GM23338 (cell line): ENCODE results near the gene FBXW7. TPM values are rescaled to one million over a fixed set of nuclear protein-coding genes. Genes with fewer than 3 reads are reported as not detected.

Experiments used
- ATAC-seq: fragments of 200-7000 bp; cut with Tn5 transposase; 3 replicates; pipeline ENCODE4 v1.9.1; 2020
- DNase-seq: peaks from one replicate; pipeline ENCODE4 v3.0.0-alpha.2; 2015; ENCODE audit warnings: low spot score
- H2AFZ ChIP-seq: fragments of 200-600 bp; sonication (generic); 2 replicates; pipeline ENCODE4 v1.8.0; 2016; ENCODE audit warnings: antibody characterized with exemption, mild to moderate bottlenecking, moderate library complexity
- H3F3A ChIP-seq: fragments of 200-600 bp; sonication (generic); replicated peaks from 2 replicates; pipeline ENCODE4 v1.8.0; 2017; ENCODE audit warnings: antibody characterized with exemption, mixed run types, low read depth
- H3K27ac ChIP-seq: fragments of 200-600 bp; sonication (generic); 2 replicates; pipeline ENCODE4 v1.6.1; 2016; ENCODE audit warnings: low read depth
- H3K27me3 ChIP-seq: fragments of 200-600 bp; sonication (generic); 2 replicates; pipeline ENCODE4 v1.8.0; 2016; ENCODE audit warnings: mild to moderate bottlenecking, mixed run types, moderate library complexity; ENCODE audit not compliant: insufficient read depth
- H3K36me3 ChIP-seq: fragments of 200-600 bp; sonication (generic); 2 replicates; pipeline ENCODE4 v1.8.0; 2016; ENCODE audit warnings: mild to moderate bottlenecking; ENCODE audit not compliant: insufficient read depth
- H3K4me1 ChIP-seq: fragments of 200-600 bp; sonication (generic); 2 replicates; pipeline ENCODE4 v1.8.0; 2016; ENCODE audit warnings: mild to moderate bottlenecking, moderate library complexity; ENCODE audit not compliant: insufficient read depth
- H3K4me2 ChIP-seq: fragments of 200-600 bp; sonication (generic); 2 replicates; pipeline ENCODE4 v1.7.1; 2017; ENCODE audit warnings: mixed run types
- H3K4me3 ChIP-seq: fragments of 200-600 bp; sonication (generic); 2 replicates; pipeline ENCODE4 v1.6.1; 2016; ENCODE audit warnings: mixed run types
- H3K79me2 ChIP-seq: fragments of 200-600 bp; sonication (generic); replicated peaks from 2 replicates; pipeline ENCODE4 v1.8.0; 2017; ENCODE audit warnings: mild to moderate bottlenecking; ENCODE audit not compliant: insufficient read depth
- H3K9me2 ChIP-seq: fragments of 200-600 bp; sonication (generic); 2 replicates; pipeline ENCODE4 v1.8.0; 2017; ENCODE audit not compliant: insufficient read depth
- H4K20me1 ChIP-seq: fragments of 200-600 bp; sonication (generic); replicated peaks from 2 replicates; pipeline ENCODE4 v1.8.0; 2017; ENCODE audit warnings: mild to moderate bottlenecking; ENCODE audit not compliant: insufficient read depth
- H3K27ac Mint-ChIP-seq: 2 replicates; pipeline ENCODE4 v1.8.0; 2020; ENCODE audit warnings: inconsistent platforms, mild to moderate bottlenecking, moderate library complexity, mixed read lengths
- H3K27me3 Mint-ChIP-seq: 3 replicates; pipeline ENCODE4 v1.8.0; 2022; ENCODE audit warnings: low read depth, mild to moderate bottlenecking, moderate library complexity, mixed read lengths, inconsistent platforms; ENCODE audit not compliant: insufficient read depth, poor library complexity
- H3K36me3 Mint-ChIP-seq: 3 replicates; pipeline ENCODE4 v1.8.0; 2021; ENCODE audit warnings: low read depth, mild to moderate bottlenecking, inconsistent platforms, moderate library complexity, mixed read lengths
- H3K4me1 Mint-ChIP-seq: 3 replicates; pipeline ENCODE4 v1.8.0; 2020; ENCODE audit warnings: mild to moderate bottlenecking, inconsistent platforms, mixed read lengths
- H3K4me3 Mint-ChIP-seq: 3 replicates; pipeline ENCODE4 v1.8.0; 2021; ENCODE audit warnings: moderate library complexity, mild to moderate bottlenecking, inconsistent platforms, mixed read lengths
- H3K9me3 Mint-ChIP-seq: 3 replicates; pipeline ENCODE4 v1.8.0; 2020; ENCODE audit warnings: moderate library complexity, mild to moderate bottlenecking, inconsistent platforms, mixed read lengths
- CTCF ChIP-seq, 2 experiments: fragments of 200-600 bp in 1 of 2; sonication (generic) in 1 of 2; conservative IDR thresholded peaks; 2 replicates each; pipeline versions ENCODE4 v1.5.1 to v1.6.1; 2016 to 2017; ENCODE audit warnings: antibody characterized with exemption in 2 of 2, low read depth in 2 of 2, mild to moderate bottlenecking in 2 of 2, moderate library complexity in 1 of 2
- ETS1 ChIP-seq: IDR thresholded peaks from 2 replicates; pipeline ENCODE4 v1.6.1; 2016; ENCODE audit warnings: antibody characterized with exemption
- EZH2 ChIP-seq: fragments of 200-600 bp; sonication (generic); IDR thresholded peaks from one replicate; pipeline ENCODE4 v1.8.0; 2017; ENCODE audit warnings: antibody characterized with exemption, mild to moderate bottlenecking, low read depth; ENCODE audit not compliant: unreplicated experiment
- EZH2phosphoT487 ChIP-seq: fragments of 200-600 bp; sonication (generic); IDR thresholded peaks from one replicate; pipeline ENCODE4 v1.8.1; 2018; ENCODE audit warnings: antibody characterized with exemption; ENCODE audit not compliant: unreplicated experiment
- JUNB ChIP-seq: IDR thresholded peaks from one replicate; pipeline ENCODE4 v1.6.1; 2016; ENCODE audit warnings: antibody characterized with exemption; ENCODE audit not compliant: unreplicated experiment
- NANOG ChIP-seq: IDR thresholded peaks from 2 replicates; pipeline ENCODE4 v1.6.1; 2016; ENCODE audit warnings: antibody characterized with exemption, borderline replicate concordance
- POLR2AphosphoS5 ChIP-seq: IDR thresholded peaks from 2 replicates; pipeline ENCODE4 v1.6.1; 2016; ENCODE audit warnings: antibody characterized with exemption, low read depth
- REST ChIP-seq: IDR thresholded peaks from one replicate; pipeline ENCODE4 v1.6.1; 2018; ENCODE audit warnings: antibody characterized with exemption; ENCODE audit not compliant: unreplicated experiment
- STAT1 ChIP-seq: IDR thresholded peaks from one replicate; pipeline ENCODE4 v1.6.1; 2016; ENCODE audit warnings: antibody characterized with exemption; ENCODE audit not compliant: unreplicated experiment
- ZNF114 ChIP-seq: fragments of 250-450 bp; sonication (Bioruptor Pico); IDR thresholded peaks from 2 replicates; pipeline ENCODE4 v1.5.0; 2020; ENCODE audit warnings: mild to moderate bottlenecking, moderate library complexity
- ZNF331 ChIP-seq: fragments of 250-450 bp; sonication (Bioruptor Pico); IDR thresholded peaks from 2 replicates; pipeline ENCODE4 v1.5.0; 2020; ENCODE audit warnings: low read depth, mild to moderate bottlenecking, moderate library complexity
- ZNF462 ChIP-seq: fragments of 250-450 bp; sonication (Bioruptor Pico); IDR thresholded peaks from 2 replicates; pipeline ENCODE4 v1.5.0; 2020; ENCODE audit warnings: mild to moderate bottlenecking, moderate library complexity
- polyA plus RNA-seq: library from polyadenylated mRNA; unstranded; fragments of >200 nt; fragmentation: Nextera tagmentation; extraction: Ambion mirVana; gene quantifications from 2 replicates; pipeline ENCODE4 v1.2.1, GENCODE V29; 2016
- total RNA-seq: library from RNA; depleted of rRNA; stranded (reverse); fragments of >200 nt; shearing (Covaris generic); gene quantifications from 2 replicates; pipeline ENCODE4 v1.2.3, GENCODE V29; 2014

FBXW7 gene
- total and polyA plus RNA-seq, 2 experiments from 2014 or later = 25.8 to 34.7 TPM

DNA sequence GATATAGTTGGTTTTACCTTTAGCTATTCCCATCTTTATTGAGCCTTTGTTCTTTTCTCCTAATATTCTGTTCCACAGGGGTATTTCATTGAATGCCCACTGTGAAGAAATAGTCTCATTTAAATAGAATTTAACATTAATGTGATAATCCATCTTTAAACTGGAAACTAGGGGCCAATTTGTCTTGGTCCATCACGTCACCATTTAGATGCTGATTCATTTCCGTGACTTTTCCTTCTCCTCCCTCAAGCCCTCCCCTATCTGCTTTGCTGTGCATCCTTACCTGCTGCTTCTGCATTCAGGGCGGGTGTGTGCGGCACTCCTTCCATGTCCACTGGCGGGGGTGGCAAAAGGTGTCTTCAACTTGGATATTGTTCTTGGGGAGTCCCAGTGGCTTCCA lies 241.1 kb downstream of the FBXW7 start:
- Mint-ChIP-seq H3K27me3 (peaks cover 2% of the 10 kb centered on the region), H3K27ac (no peak overlapping the region), H3K4me3 (no peak overlapping the region), H3K36me3 (no peaks in the 10 kb centered on the region), H3K9me3 (no peaks in the 10 kb centered on the region), H3K4me1 (peaks cover 18% of the 10 kb centered on the region)
- no peaks in the 10 kb centered on the region for H3K9me2 ChIP-seq
- H3K36me3 ChIP-seq = no peaks in the 10 kb centered on the region
- H3K27ac ChIP-seq = no peak overlapping the region
- ATAC-seq = no peak
- H3K79me2 ChIP-seq = no peaks in the 10 kb centered on the region
- peak overlapping the region; percentile 18; the same call in 1 of the 2 replicates for H2AFZ ChIP-seq
- H4K20me1 ChIP-seq = no peaks in the 10 kb centered on the region
- peaks cover 14% of the 10 kb centered on the region for H3K4me1 ChIP-seq
- TF ChIP-seq ZNF462 (CRISPR knock-in tag) (no peak), ZNF114 (no peak), ETS1 (no peak), CTCF (conservative IDR thresholded peaks at IDR 0.05; ENCODE audit: low read depth in 2 of 2) (no peak), EZH2 (no peak), STAT1 (no peak), ZNF331 (no peak), REST (no peak), EZH2phosphoT487 (no peak), JUNB (no peak), POLR2AphosphoS5 (no peak), NANOG (no peak)
- H3K4me3 ChIP-seq = no peak overlapping the region
- no peaks in the 10 kb centered on the region for H3F3A ChIP-seq
- H3K4me2 ChIP-seq = no peak overlapping the region
- H3K27me3 ChIP-seq = no peaks in the 10 kb centered on the region
- DNase-seq = no peak
